Measurements from ENCODE around the gene SEC14L1.

SEC14L1 gene

GRCh38 chr17:77117415-77117814 lies 23.4 kb upstream of the SEC14L1 start:
- DNase-seq (ENCODE audit: extremely low read depth, low read depth) = no peak
- H3K4me3 ChIP-seq (replicated peaks; ENCODE audit: low read depth, low read length) = no peak overlapping the region
- TF ChIP-seq CTCF (IDR thresholded peaks at IDR 0.05; ENCODE audit: low read depth, low read length, missing control alignments) = no peak

- DNase-seq (ENCODE audit: extremely low read depth, low read depth) = no peak
- H3K4me3 ChIP-seq (replicated peaks; ENCODE audit: low read depth, low read length) = no peak overlapping the region
- TF ChIP-seq CTCF (IDR thresholded peaks at IDR 0.05; ENCODE audit: low read depth, low read length, missing control alignments) = no peak
These were observed 22.4 kb upstream of the SEC14L1 start for GRCh38 chr17:77118251-77118928.

GRCh38 chr17:77119668-77120301 lies 21.0 kb upstream of the SEC14L1 start:
- no peak overlapping the region for H3K4me3 ChIP-seq (replicated peaks; ENCODE audit: low read depth, low read length)
- no peak for DNase-seq (ENCODE audit: extremely low read depth, low read depth)
- TF ChIP-seq CTCF (IDR thresholded peaks at IDR 0.05; ENCODE audit: low read depth, low read length, missing control alignments) = no peak

GRCh38 chr17:77120868-77121267 lies 19.9 kb upstream of the SEC14L1 start:
- H3K4me3 ChIP-seq (replicated peaks; ENCODE audit: low read depth, low read length) = no peak overlapping the region
- no peak for TF ChIP-seq CTCF (IDR thresholded peaks at IDR 0.05; ENCODE audit: low read depth, low read length, missing control alignments)
- DNase-seq (ENCODE audit: extremely low read depth, low read depth) = no peak

- DNase-seq (ENCODE audit: extremely low read depth, low read depth) = no peak
- H3K4me3 ChIP-seq (replicated peaks; ENCODE audit: low read depth, low read length) = no peak overlapping the region
These were observed 16.4 kb upstream of the SEC14L1 start for GRCh38 chr17:77124192-77124889.

GRCh38 chr17:77125432-77125901 lies 15.3 kb upstream of the SEC14L1 start:
- DNase-seq (ENCODE audit: extremely low read depth, low read depth) = peak; percentile 94
- TF ChIP-seq CTCF (IDR thresholded peaks at IDR 0.05; ENCODE audit: low read depth, low read length, missing control alignments) = no peak
- H3K4me3 ChIP-seq (replicated peaks; ENCODE audit: low read depth, low read length) = no peak overlapping the region

More at GRCh38 chr17:77124192-77124889, 16.4 kb upstream of the SEC14L1 start:
- TF ChIP-seq CTCF (IDR thresholded peaks at IDR 0.05; ENCODE audit: low read depth, low read length, missing control alignments) = no peak

All from HFF-Myc (cell line).